Measurements from ENCODE around the gene PHKA1. TPM values are rescaled to one million over a fixed set of nuclear protein-coding genes. Genes with fewer than 3 reads are reported as not detected.

The PHKA1 gene
- total and polyA plus RNA-seq, 4 donors = 0.57 to 5.5 (median 1.4) TPM

DNA sequence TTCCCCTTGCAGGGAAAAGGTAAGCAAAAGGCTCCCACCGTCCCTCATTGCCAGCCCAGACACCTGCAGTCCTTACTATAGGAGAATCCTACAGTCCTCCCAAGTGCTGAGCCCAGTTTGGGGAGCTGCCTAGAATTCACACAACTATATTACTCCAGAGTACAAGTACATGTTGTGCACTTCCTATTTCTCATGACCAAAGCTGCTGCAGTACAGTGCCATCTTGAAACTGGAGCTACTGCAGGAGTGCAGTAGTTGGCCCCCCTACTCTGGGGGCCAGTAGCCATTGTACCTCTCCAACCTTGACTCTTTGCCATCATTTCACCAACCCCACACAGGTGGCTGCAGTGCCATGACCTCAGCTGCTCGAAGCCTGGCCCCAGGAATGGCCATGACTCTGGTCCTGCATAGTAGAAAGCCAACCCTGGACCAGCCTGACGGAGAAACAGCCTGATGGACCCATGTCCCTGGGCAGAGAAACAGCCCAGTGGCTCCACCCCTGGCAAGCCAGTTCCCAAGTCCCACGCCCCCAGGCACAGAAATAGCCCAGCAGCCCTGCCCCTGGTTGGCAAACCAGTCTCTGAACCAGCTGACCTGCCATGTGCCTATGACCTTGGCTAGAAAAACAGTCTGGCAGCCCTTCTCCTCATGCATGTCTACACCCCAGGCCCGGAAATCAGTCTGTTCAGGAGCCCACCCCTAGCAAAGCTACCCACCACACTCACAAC lies 51.9 kb downstream of the PHKA1 start:
- peaks cover 0 to 3% (median 0%) of the 10 kb centered on the region in 4 donors for H3K36me3 ChIP-seq (ENCODE audit: control insufficient read depth in 4 of 4, insufficient read depth in 3 of 4, low read depth in 1 of 4, low read length in 3 of 4)
- no peak overlapping the region for H3K9ac ChIP-seq (ENCODE audit: low read depth in 1 of 2, low read length in 2 of 2)
- H3K4me1 ChIP-seq (ENCODE audit: control insufficient read depth in 4 of 4, insufficient read depth in 4 of 4, low read length in 3 of 4) = no peaks in the 10 kb centered on the region
- DNase-seq (ENCODE audit: low spot score) = no peak
- no peaks in the 10 kb centered on the region for H3K9me3 ChIP-seq (ENCODE audit: control insufficient read depth in 4 of 4, low read length in 3 of 4)
- H3K4me3 ChIP-seq (ENCODE audit: low read depth in 1 of 3, low read length in 3 of 3) = no peak overlapping the region
- WGBS = 94% methylated on average over 5 of the region's 5 CpGs
- no peak overlapping the region for H3K27ac ChIP-seq (ENCODE audit: low read depth in 1 of 2, low read length in 2 of 2)
- H3K27me3 ChIP-seq (ENCODE audit: control insufficient read depth in 4 of 4, insufficient read depth in 4 of 4, low read length in 3 of 4) = no peaks in the 10 kb centered on the region
- TF ChIP-seq HNF4G (IDR thresholded peaks at IDR 0.05) = no peak
- no peak for TF ChIP-seq SP1 (IDR thresholded peaks at IDR 0.05)
- TF ChIP-seq TAF1 (conservative IDR thresholded peaks at IDR 0.05) = no peak
- TF ChIP-seq NR2F2 (IDR thresholded peaks at IDR 0.05) = no peak
- TF ChIP-seq, protein P1, sequence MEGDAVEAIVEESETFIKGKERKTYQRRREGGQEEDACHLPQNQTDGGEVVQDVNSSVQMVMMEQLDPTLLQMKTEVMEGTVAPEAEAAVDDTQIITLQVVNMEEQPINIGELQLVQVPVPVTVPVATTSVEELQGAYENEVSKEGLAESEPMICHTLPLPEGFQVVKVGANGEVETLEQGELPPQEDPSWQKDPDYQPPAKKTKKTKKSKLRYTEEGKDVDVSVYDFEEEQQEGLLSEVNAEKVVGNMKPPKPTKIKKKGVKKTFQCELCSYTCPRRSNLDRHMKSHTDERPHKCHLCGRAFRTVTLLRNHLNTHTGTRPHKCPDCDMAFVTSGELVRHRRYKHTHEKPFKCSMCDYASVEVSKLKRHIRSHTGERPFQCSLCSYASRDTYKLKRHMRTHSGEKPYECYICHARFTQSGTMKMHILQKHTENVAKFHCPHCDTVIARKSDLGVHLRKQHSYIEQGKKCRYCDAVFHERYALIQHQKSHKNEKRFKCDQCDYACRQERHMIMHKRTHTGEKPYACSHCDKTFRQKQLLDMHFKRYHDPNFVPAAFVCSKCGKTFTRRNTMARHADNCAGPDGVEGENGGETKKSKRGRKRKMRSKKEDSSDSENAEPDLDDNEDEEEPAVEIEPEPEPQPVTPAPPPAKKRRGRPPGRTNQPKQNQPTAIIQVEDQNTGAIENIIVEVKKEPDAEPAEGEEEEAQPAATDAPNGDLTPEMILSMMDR (IDR thresholded peaks at IDR 0.05; ENCODE audit: low read depth, low read length, missing input control) = no peak
- TF ChIP-seq FOXA2 (IDR thresholded peaks at IDR 0.05) = no peak
- no peak for TF ChIP-seq JUND (IDR thresholded peaks at IDR 0.05)
- no peak for TF ChIP-seq HNF4A (conservative IDR thresholded peaks at IDR 0.05)
- TF ChIP-seq, protein P2, sequence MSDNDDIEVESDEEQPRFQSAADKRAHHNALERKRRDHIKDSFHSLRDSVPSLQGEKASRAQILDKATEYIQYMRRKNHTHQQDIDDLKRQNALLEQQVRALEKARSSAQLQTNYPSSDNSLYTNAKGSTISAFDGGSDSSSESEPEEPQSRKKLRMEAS (IDR thresholded peaks at IDR 0.05) = no peak
- TF ChIP-seq GABPA (IDR thresholded peaks at IDR 0.05 in 1 of 2, conservative IDR thresholded peaks at IDR 0.05 in 1 of 2) = no peak
- TF ChIP-seq EGR1 (IDR thresholded peaks at IDR 0.05; ENCODE audit: low read depth in 2 of 2) = no peak
- TF ChIP-seq, protein P3, sequence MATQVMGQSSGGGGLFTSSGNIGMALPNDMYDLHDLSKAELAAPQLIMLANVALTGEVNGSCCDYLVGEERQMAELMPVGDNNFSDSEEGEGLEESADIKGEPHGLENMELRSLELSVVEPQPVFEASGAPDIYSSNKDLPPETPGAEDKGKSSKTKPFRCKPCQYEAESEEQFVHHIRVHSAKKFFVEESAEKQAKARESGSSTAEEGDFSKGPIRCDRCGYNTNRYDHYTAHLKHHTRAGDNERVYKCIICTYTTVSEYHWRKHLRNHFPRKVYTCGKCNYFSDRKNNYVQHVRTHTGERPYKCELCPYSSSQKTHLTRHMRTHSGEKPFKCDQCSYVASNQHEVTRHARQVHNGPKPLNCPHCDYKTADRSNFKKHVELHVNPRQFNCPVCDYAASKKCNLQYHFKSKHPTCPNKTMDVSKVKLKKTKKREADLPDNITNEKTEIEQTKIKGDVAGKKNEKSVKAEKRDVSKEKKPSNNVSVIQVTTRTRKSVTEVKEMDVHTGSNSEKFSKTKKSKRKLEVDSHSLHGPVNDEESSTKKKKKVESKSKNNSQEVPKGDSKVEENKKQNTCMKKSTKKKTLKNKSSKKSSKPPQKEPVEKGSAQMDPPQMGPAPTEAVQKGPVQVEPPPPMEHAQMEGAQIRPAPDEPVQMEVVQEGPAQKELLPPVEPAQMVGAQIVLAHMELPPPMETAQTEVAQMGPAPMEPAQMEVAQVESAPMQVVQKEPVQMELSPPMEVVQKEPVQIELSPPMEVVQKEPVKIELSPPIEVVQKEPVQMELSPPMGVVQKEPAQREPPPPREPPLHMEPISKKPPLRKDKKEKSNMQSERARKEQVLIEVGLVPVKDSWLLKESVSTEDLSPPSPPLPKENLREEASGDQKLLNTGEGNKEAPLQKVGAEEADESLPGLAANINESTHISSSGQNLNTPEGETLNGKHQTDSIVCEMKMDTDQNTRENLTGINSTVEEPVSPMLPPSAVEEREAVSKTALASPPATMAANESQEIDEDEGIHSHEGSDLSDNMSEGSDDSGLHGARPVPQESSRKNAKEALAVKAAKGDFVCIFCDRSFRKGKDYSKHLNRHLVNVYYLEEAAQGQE (IDR thresholded peaks at IDR 0.05) = no peak
- no peak for TF ChIP-seq YY1 (IDR thresholded peaks at IDR 0.05)

DNA sequence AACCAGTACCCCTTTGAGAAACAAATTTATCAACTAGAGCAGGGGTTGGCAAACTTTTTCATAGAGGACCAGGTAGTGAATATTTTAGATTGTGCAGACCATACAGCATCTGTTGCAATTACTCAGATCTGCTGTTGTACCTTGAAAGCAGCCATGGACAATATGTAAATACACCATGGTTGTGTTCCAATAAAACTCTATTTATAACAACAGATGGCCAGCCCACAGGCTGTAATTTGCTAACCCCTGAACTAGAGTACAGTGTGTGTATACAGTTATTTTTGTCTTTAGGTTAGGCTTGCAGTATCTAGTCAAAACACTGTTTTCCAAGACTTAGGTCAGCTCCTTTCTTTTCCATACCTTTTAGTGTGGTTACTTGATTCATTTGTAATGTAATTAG lies 54.4 kb downstream of the PHKA1 start:
- H3K27ac ChIP-seq (ENCODE audit: low read depth in 1 of 2, low read length in 2 of 2) = no peak overlapping the region
- no peak for TF ChIP-seq JUND (IDR thresholded peaks at IDR 0.05)
- no peak for TF ChIP-seq YY1 (IDR thresholded peaks at IDR 0.05)
- TF ChIP-seq, protein P2 (IDR thresholded peaks at IDR 0.05) = no peak
- TF ChIP-seq FOXA2 (IDR thresholded peaks at IDR 0.05) = no peak
- no peak for TF ChIP-seq RXRA (IDR thresholded peaks at IDR 0.05)
- no peak for TF ChIP-seq GABPA (IDR thresholded peaks at IDR 0.05 in 1 of 2, conservative IDR thresholded peaks at IDR 0.05 in 1 of 2)
- H3K9me3 ChIP-seq (ENCODE audit: control insufficient read depth in 4 of 4, low read length in 3 of 4) = no peaks in the 10 kb centered on the region
- H3K4me1 ChIP-seq (ENCODE audit: control insufficient read depth in 4 of 4, insufficient read depth in 4 of 4, low read length in 3 of 4) = no peaks in the 10 kb centered on the region
- no peaks in the 10 kb centered on the region for H3K36me3 ChIP-seq (ENCODE audit: control insufficient read depth in 4 of 4, insufficient read depth in 3 of 4, low read depth in 1 of 4, low read length in 3 of 4)
- no peaks in the 10 kb centered on the region for H3K27me3 ChIP-seq (ENCODE audit: control insufficient read depth in 4 of 4, insufficient read depth in 4 of 4, low read length in 3 of 4)
- no peak for DNase-seq (ENCODE audit: low spot score)
- H3K9ac ChIP-seq (ENCODE audit: low read depth in 1 of 2, low read length in 2 of 2) = no peak overlapping the region
- H3K4me3 ChIP-seq (ENCODE audit: low read depth in 1 of 3, low read length in 3 of 3) = no peak overlapping the region

All from liver (tissue), 9 donors.